Parathyroid adenoma (tissue), 2 donors: Measurements from ENCODE around the gene TOMM7.

ENCODE experiments used
- H2AFZ ChIP-seq: fragments of 300-600 bp; sonication (generic); one replicate; pipeline ENCODE4 v1.7.0; 2017; ENCODE audit warnings: antibody characterized with exemption, mild to moderate bottlenecking
- H3K27ac ChIP-seq: fragments of 300-600 bp; sonication (generic); one replicate; pipeline ENCODE4 v1.7.0; 2017
- H3K27me3 ChIP-seq: fragments of 300-600 bp; sonication (generic); one replicate; pipeline ENCODE4 v1.7.0; 2017; ENCODE audit warnings: low read length; ENCODE audit not compliant: control insufficient read depth, insufficient read depth
- H3K36me3 ChIP-seq: fragments of 300-600 bp; sonication (generic); one replicate; pipeline ENCODE4 v1.7.0; 2017; ENCODE audit warnings: low read length; ENCODE audit not compliant: control insufficient read depth, insufficient read depth
- H3K4me1 ChIP-seq: fragments of 300-600 bp; sonication (generic); one replicate; pipeline ENCODE4 v1.7.0; 2017; ENCODE audit warnings: control low read depth
- H3K4me2 ChIP-seq: fragments of 300-600 bp; sonication (generic); one replicate; pipeline ENCODE4 v1.7.0; 2017; ENCODE audit warnings: low read length
- H3K4me3 ChIP-seq: fragments of 300-600 bp; sonication (generic); one replicate; pipeline ENCODE4 v1.7.0; 2017; ENCODE audit warnings: low read depth, low read length
- H3K79me2 ChIP-seq: fragments of 300-600 bp; sonication (generic); one replicate; pipeline ENCODE4 v1.7.0; 2017; ENCODE audit warnings: control low read depth
- H3K9ac ChIP-seq: fragments of 300-600 bp; sonication (generic); one replicate; pipeline ENCODE4 v1.7.0; 2017; ENCODE audit warnings: mild to moderate bottlenecking
- H3K9me3 ChIP-seq: fragments of 300-600 bp; sonication (generic); one replicate; pipeline ENCODE4 v1.7.0; 2017; ENCODE audit warnings: low read length; ENCODE audit not compliant: control insufficient read depth
- TF ChIP-seq, protein P1 (sequence below): fragments of 300-600 bp; sonication (generic); IDR thresholded peaks from one replicate; pipeline ENCODE4 v1.7.0; 2017; ENCODE audit warnings: antibody characterized with exemption, mild to moderate bottlenecking
- donor health status: primary hyperparathyroidism.

TOMM7 gene

DNA sequence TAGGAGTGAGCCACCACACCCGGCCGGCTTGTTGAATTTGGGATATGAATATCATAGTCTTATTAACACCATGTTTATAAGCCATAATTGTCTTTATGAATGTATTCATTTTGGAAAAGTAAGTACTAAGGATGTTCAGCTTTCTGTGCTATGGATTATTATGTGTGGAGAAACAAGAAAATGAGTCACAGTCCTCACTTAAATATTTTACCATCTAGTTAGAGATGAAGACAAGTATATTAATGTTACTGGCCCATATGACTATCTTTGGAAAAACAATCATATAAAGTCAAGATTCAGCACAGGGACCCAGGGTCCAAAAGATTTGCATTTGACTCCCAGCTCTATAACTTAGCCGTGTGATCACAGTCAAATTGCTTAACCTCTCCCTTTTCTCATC lies 9.8 kb upstream of the TOMM7 start:
- Histone ChIP-seq H3K4me3 (no peak overlapping the region), H3K27me3 (no peaks in the 10 kb centered on the region), H3K4me2 (no peak overlapping the region), H3K4me1 (no peaks in the 10 kb centered on the region), H3K36me3 (no peaks in the 10 kb centered on the region), H3K27ac (no peak overlapping the region), H3K9ac (no peak overlapping the region), H3K79me2 (no peaks in the 10 kb centered on the region), H2AFZ (no peak overlapping the region), H3K9me3 (no peaks in the 10 kb centered on the region)
- TF ChIP-seq, protein P1, sequence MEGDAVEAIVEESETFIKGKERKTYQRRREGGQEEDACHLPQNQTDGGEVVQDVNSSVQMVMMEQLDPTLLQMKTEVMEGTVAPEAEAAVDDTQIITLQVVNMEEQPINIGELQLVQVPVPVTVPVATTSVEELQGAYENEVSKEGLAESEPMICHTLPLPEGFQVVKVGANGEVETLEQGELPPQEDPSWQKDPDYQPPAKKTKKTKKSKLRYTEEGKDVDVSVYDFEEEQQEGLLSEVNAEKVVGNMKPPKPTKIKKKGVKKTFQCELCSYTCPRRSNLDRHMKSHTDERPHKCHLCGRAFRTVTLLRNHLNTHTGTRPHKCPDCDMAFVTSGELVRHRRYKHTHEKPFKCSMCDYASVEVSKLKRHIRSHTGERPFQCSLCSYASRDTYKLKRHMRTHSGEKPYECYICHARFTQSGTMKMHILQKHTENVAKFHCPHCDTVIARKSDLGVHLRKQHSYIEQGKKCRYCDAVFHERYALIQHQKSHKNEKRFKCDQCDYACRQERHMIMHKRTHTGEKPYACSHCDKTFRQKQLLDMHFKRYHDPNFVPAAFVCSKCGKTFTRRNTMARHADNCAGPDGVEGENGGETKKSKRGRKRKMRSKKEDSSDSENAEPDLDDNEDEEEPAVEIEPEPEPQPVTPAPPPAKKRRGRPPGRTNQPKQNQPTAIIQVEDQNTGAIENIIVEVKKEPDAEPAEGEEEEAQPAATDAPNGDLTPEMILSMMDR, result no peak

DNA sequence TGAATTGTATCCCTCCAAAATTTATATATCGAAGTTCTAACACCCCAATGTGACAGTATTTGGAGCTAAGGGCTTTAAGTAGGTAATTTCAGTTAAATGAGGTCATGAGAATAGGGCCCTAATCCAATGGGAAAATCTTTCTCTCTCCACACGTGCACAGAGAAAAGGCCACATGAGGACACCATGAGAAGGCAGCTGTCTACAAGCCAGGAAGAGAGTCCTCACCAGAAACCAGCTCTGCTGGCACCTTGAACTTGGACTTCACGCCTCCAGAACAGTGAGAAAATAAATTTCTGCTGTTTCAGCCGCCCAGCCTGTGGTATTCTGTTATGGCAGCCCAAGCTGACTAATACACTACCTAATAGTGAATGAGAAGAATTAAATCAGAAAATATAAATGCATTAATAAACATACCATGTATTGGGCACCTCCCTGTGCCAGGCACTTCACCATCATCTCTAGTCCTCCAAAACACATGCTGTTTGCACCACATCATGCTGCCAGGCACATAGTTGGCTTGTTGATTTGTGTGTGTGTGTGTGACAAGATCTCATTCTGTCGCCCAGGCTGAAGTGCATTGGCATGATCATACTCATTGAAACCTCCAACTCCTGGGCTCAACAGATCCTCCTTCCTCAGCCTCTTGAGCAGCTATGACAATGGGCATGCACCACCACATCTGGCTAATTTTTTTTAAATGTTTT lies 9.1 kb upstream of the TOMM7 start:
- Histone ChIP-seq H3K79me2 (no peaks in the 10 kb centered on the region), H3K27me3 (no peaks in the 10 kb centered on the region), H3K4me1 (no peaks in the 10 kb centered on the region), H3K4me2 (no peak overlapping the region), H3K27ac (no peak overlapping the region), H3K4me3 (no peak overlapping the region), H3K9me3 (no peaks in the 10 kb centered on the region), H2AFZ (no peak overlapping the region), H3K9ac (no peak overlapping the region), H3K36me3 (no peaks in the 10 kb centered on the region)
- TF ChIP-seq, protein P1, result no peak

DNA sequence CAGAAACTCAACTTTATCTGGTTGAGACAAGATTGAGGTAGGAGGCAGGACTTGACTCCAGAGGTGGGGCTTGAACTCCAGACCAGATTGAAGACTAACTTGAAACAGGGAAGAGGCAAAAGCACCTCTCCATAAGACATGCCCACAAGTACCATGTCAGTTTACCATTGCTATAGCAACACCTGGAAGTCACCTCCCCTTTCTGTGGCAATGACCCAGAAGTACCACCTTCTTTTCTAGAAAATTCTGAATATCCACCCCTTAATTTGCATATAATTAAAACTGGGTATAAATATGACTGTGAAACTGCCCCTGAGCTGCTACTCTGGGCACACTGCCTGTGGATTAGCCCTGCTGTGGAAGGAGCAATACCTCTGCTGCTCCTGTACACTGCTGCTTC lies 4.9 kb upstream of the TOMM7 start:
- H2AFZ ChIP-seq, result no peak overlapping the region
- H3K4me2 ChIP-seq, result no peak overlapping the region
- H3K27me3 ChIP-seq, result no peaks in the 10 kb centered on the region
- H3K9me3 ChIP-seq, result no peaks in the 10 kb centered on the region
- no peak overlapping the region for H3K9ac ChIP-seq
- TF ChIP-seq, protein P1, result no peak
- no peaks in the 10 kb centered on the region for H3K4me1 ChIP-seq
- peaks cover under 1% of the 10 kb centered on the region for H3K79me2 ChIP-seq
- no peak overlapping the region for H3K4me3 ChIP-seq
- H3K27ac ChIP-seq, result no peak overlapping the region
- H3K36me3 ChIP-seq, result no peaks in the 10 kb centered on the region

DNA sequence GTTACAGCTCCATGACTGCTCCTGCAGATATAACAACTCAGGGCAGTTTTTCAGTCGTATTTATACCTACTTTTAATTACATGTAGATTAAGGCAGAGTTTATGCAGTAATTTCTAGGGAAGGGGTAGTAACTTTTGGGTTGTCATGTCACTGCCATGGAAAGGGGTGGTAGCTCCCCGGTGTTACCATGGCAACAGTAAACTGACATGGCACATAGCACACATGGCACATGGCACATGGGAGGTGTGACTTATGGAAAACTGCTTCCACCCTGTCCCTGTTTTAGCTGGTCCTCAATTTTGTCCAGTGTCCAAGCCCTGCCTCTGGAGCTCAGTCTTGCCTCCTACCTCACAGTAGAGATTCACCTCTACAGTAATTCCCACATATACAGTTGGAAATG lies 3.9 kb upstream of the TOMM7 start:
- peaks cover 7% of the 10 kb centered on the region for H3K79me2 ChIP-seq
- TF ChIP-seq, protein P1, result no peak
- no peaks in the 10 kb centered on the region for H3K9me3 ChIP-seq
- H2AFZ ChIP-seq, result no peak overlapping the region
- H3K4me3 ChIP-seq, result no peak overlapping the region
- no peak overlapping the region for H3K27ac ChIP-seq
- no peaks in the 10 kb centered on the region for H3K4me1 ChIP-seq
- H3K4me2 ChIP-seq, result no peak overlapping the region
- no peak overlapping the region for H3K9ac ChIP-seq
- no peaks in the 10 kb centered on the region for H3K27me3 ChIP-seq
- no peaks in the 10 kb centered on the region for H3K36me3 ChIP-seq

DNA sequence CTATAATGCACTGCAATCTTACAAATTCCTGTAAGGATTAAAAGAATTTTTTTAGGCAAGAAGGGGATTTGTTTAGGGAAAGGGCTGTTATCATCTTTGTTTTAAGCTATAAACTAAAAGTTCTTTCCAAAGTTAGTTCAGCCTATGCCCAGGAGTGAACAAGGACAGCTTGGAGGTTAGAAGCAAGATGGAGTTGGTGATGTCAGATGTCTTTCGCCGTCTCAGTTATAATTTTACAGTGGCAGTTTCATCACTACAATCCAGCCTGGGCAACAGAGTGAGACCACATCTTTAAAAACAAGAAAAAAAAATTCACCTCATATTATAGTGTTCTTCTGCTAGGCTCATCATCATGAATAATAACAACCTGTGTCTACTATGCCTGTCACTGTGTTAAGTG lies 2.1 kb upstream of the TOMM7 start:
- H3K9me3 ChIP-seq, result no peaks in the 10 kb centered on the region
- H3K9ac ChIP-seq, result no peak overlapping the region
- H3K4me3 ChIP-seq, result no peak overlapping the region
- no peaks in the 10 kb centered on the region for H3K36me3 ChIP-seq
- no peak overlapping the region for H3K27ac ChIP-seq
- no peaks in the 10 kb centered on the region for H3K27me3 ChIP-seq
- H2AFZ ChIP-seq, result no peak overlapping the region
- H3K79me2 ChIP-seq, result peaks cover 9% of the 10 kb centered on the region
- TF ChIP-seq, protein P1, result no peak
- no peaks in the 10 kb centered on the region for H3K4me1 ChIP-seq
- no peak overlapping the region for H3K4me2 ChIP-seq
